IPS-18a (cell line): ENCODE measurements around the gene FBXW10B.
"Not testable (repeated sequence)": the region's sequence is repeated elsewhere in the genome, so short reads cannot be mapped to it uniquely, and the experiment has no call there.

Experiments used
- H3K27ac ChIP-seq: one replicate; pipeline ENCODE4 v1.5.1; 2013; ENCODE audit warnings: low read length
- H3K27me3 ChIP-seq: one replicate; pipeline ENCODE4 v1.6.1; 2013; ENCODE audit warnings: mild to moderate bottlenecking, low read length; ENCODE audit not compliant: control insufficient read depth, insufficient read depth
- H3K36me3 ChIP-seq: one replicate; pipeline ENCODE4 v1.6.1; 2013; ENCODE audit warnings: low read depth, low read length; ENCODE audit not compliant: control insufficient read depth
- H3K4me1 ChIP-seq: one replicate; pipeline ENCODE4 v1.6.1; 2013; ENCODE audit warnings: low read depth, low read length; ENCODE audit not compliant: control insufficient read depth
- H3K4me3 ChIP-seq: one replicate; pipeline ENCODE4 v1.5.1; 2013; ENCODE audit warnings: low read length
- H3K9ac ChIP-seq: one replicate; pipeline ENCODE4 v1.6.1; 2013; ENCODE audit warnings: mild to moderate bottlenecking, low read length, moderate library complexity
- H3K9me3 ChIP-seq: one replicate; pipeline ENCODE4 v1.6.1; 2013; ENCODE audit warnings: low read depth, low read length; ENCODE audit not compliant: control insufficient read depth

Gene FBXW10B

DNA sequence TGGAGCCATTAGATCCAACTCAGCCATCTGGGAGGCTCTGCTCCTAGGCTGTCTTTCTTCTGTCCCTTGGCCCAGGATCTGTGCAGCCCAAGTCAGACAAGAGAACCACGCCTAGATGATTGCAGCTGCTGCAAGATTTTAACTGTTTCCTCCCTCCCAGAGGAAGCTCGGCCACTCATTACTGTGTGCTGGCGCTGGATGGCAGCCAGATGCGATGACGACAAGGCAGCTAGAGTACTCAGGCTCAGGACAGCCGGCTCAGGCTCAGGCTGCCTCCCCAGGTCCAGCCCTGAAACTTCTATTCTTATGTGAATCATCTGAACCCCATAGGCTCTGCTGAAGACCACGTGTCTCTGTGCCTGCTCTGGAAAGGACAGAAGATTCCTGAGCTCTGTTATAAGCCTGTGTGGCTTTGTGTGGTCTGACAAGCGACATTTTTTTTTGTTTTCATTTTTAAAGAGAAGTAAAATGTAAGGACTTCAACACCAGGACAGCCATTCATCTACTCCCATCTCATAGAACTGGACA, 32.1 kb upstream of the FBXW10B start:
- H3K9ac ChIP-seq, result peak overlapping the region; percentile 14
- H3K4me1 ChIP-seq, result peaks cover 15% of the 10 kb centered on the region
- peak overlapping the region; percentile 7 for H3K4me3 ChIP-seq
- H3K9me3 ChIP-seq, result no peaks in the 10 kb centered on the region
- H3K36me3 ChIP-seq, result no peaks in the 10 kb centered on the region
- H3K27ac ChIP-seq, result no peak overlapping the region
- H3K27me3 ChIP-seq, result no peaks in the 10 kb centered on the region

DNA sequence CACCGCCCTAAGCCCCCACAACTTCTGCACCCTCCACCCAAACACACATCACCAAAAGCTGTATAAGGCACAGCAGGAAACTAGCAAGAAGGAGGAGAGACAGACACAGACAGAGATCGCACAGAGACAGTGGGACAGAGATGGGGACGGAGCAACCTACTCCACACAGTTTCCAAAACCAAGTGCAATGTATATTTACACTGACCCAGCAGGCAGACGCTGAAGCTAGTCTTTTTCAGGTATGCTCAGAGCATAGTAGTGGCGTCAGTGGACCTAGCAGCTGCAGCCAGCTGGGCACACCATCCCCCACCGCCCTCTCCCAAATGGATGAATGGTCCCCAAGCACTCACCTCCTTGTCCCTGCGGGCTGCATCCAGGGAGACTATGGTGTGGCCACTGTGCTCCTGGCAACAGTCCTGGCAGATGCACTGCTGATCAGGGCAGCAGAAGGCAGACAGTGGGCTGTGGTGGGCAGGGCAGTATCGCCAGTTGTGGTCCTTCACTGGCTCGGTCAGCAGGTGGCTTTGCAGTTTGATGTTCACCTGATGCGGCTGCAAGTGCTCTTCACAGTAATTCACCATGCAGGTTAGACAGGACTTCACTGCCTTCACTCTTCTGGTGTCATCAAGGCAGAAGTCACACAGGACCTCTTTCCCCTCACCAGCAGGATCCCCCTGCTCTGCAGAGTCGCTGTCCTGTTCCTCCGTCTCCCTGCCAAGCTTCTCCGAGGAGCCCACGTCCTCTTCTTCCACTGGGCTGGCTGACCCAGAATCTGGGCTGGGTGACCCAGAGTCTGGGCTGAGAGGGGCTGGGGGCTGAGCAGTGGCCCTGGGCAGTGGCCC, 31.5 kb upstream of the FBXW10B start:
- Histone ChIP-seq H3K9me3 (no peaks in the 10 kb centered on the region), H3K27me3 (no peaks in the 10 kb centered on the region), H3K27ac (no peak overlapping the region), H3K36me3 (no peaks in the 10 kb centered on the region), H3K4me1 (peaks cover 16% of the 10 kb centered on the region), H3K4me3 (peak overlapping the region; percentile 7), H3K9ac (no peak overlapping the region)

DNA sequence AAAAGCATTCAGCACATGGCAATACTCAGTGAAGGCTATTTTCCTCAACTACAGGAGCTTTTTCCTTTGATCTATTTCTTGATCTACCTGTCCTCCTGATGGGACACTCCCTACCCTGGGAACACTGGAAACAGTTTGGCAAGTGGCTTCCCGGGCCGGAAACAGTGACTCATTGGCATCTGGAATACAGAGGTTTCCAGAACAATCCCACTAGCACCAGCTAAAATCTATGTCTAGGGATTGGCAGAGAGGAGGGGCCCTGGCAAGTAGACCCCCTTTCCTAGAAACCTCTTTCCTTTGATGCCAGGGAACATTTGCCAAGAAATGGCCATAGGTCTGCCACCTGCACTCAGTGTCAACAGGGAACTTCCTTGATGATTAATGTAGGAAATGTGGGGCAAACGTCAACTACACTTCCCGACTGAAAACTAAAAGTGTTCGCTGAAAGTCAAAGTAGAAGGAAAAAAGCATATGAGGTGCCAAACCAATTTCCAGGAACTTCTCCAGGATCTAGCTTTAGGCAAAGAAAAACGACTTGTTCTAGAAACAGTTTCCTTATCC, 30.4 kb upstream of the FBXW10B start:
- no peak overlapping the region for H3K4me3 ChIP-seq
- H3K36me3 ChIP-seq, result no peaks in the 10 kb centered on the region
- no peaks in the 10 kb centered on the region for H3K27me3 ChIP-seq
- peaks cover 23% of the 10 kb centered on the region for H3K4me1 ChIP-seq
- no peak overlapping the region for H3K27ac ChIP-seq
- no peak overlapping the region for H3K9ac ChIP-seq
- no peaks in the 10 kb centered on the region for H3K9me3 ChIP-seq

DNA sequence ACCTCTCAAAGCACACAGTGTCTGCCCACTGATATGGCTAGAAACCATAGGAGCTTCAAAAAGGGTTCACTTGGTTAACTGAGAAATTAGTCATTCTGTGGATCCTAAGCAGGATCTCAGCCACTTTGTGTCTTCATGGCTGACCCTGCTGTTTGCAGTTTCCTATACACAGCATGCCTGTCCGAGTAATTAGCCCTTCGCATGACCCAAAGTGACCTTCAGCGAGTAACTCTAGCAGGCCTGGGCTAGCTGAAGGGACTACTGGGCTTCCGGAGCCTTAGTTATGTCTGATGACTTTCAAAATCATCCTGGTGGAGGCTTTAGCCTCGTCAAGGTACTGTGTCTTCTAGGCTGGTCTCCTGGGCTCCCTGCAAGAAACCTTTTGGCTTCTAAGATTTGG, 28.9 kb upstream of the FBXW10B start:
- Histone ChIP-seq H3K4me3 (no peak overlapping the region), H3K9me3 (no peaks in the 10 kb centered on the region), H3K27ac (no peak overlapping the region), H3K4me1 (peaks cover 23% of the 10 kb centered on the region), H3K36me3 (no peaks in the 10 kb centered on the region), H3K27me3 (no peaks in the 10 kb centered on the region), H3K9ac (no peak overlapping the region)

DNA sequence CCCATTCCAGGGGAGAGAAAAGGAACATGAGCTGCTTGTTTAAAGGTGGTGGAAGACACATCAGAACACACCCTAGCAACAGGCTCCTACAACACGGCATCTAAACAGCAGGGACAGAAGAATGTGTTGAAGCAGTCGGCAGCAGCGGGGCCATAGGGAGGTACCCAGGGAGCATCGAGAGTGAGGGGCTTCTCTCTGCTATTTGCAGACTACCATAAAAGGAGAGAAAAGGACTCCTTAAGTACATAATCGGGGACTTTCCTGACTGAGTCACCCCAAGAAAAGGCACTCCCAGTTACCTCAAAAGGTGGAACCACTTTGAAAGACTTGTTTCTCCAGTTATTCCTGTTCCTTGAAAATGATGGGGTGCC, 26.4 kb upstream of the FBXW10B start:
- not testable (repeated sequence) for H3K4me3 ChIP-seq, H3K9me3 ChIP-seq, H3K27me3 ChIP-seq, H3K36me3 ChIP-seq, H3K27ac ChIP-seq
- Histone ChIP-seq H3K4me1 (peaks cover 12% of the 10 kb centered on the region), H3K9ac (peak overlapping the region; percentile 13)

DNA sequence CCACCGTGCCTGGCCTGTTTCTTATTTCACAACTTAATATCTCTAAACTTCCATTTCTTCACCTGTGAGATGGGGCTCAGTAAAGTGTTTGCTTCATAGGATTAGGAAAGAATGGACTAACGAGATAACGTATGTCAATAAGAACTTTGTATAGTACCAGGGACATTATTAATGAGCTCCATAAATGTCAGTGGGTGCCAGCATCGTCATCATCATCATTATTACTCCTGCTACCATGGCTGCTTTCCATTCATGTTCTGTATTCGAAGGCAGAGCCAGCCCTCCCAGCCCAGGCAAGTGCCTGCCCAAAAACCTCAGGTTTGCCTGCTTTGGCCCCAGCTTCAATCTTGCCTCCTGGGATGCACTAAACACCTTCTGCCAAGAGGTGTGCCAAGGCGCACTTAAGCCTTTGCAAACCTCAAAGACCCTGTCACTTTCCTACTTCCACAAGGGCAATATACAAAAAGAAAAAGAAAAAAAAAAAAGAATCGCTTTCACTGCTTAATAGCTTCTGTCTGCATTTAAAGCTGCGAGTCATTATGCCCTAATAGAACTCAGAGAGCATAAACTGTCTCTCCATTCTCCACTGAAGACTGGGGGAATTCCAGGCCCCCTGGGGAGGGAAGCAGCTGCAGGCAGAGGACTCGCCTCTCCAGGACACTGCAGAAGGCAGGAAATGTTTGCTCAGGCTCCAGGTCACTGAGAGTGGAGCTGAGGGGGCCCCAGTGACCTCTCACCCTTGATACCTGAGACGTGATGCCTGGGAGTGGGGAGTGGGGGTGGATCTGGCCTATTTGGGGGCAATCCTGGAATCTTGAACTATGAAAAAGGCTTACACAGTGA, 25.8 kb upstream of the FBXW10B start:
- H3K4me1 ChIP-seq, H3K36me3 ChIP-seq, H3K27me3 ChIP-seq, H3K4me3 ChIP-seq, H3K27ac ChIP-seq, H3K9me3 ChIP-seq: not testable (repeated sequence)
- peak overlapping the region; percentile 13 for H3K9ac ChIP-seq

DNA sequence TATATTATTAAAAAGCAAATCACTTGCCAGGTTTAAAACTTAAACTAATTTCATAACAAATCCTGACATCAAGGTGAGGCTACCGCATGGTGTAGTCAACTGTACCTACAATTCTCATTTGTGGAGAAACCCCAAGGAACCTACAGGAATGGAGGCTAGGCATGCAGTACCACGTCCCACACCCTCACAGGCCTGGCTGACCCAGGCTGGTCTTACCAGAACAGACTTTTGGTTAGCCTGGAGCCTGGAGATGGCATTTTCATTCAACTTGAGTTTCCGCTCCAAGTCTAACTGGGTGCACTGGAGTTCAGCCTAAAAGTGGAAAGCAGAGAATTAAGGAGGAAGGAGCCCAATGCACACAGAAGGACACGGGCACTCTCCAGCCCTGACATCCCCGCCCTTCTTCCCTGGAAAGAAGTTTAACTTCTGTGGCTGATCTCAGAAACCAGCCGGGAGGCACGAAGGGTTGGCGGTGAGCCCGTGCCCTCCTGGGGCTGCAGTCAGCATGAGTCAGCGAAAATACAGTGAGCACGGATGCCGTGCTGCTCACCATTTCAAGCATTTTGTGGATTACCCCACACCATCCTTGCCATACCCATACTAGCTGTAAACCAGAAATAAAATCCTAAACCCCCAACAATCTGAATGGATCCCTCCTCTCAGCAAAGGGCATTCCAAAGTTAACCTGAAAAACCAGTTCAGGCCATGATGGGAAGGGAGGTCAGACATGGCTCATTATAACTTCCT, 23.2 kb upstream of the FBXW10B start:
- not testable (repeated sequence) for H3K9me3 ChIP-seq, H3K4me3 ChIP-seq, H3K36me3 ChIP-seq, H3K4me1 ChIP-seq, H3K27me3 ChIP-seq, H3K27ac ChIP-seq, H3K9ac ChIP-seq

DNA sequence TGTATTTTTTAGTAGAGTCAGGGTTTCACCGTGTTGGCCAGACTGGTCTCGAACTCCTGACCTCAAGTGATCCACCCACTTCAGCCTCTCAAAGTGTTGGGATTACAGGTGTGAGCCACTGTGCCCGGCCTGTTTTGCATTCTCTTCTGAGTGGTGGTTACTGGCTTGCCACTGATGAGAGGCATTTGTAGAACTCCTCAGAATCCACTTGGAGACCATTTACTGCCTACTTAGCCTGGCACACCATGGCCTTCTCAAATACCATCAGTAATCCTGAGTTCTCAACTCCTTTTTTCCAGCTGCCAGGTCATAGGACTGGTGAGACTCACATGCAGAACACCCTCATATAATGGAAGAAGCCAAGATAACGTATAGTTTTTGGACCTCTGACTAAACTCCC, 22.5 kb upstream of the FBXW10B start:
- H3K36me3 ChIP-seq, H3K4me3 ChIP-seq, H3K27ac ChIP-seq, H3K27me3 ChIP-seq, H3K9me3 ChIP-seq, H3K4me1 ChIP-seq, H3K9ac ChIP-seq: not testable (repeated sequence)

DNA sequence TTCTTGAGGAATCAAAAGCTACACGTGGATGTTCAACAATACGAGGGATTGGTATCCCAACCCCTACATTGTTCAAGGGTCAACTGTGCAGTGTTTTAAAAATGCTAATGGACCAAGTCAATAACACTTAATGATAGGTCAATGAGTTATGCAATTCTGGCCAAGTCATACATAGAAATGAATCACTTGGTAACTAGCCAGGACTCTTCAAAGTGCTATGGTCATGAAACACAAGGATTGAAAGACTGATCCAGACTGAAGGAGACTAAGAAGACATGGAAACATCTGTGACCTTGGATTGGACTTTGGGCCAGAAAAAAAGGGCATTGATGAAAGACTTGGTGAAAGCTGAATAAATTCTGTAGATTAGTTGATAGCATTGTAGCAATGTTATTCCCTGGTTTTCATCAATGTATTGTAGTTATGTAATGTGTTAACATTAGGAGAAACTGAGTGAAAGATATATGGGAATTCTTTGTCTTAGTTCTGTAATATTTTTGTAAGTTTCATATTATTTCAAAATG, 11.5 kb upstream of the FBXW10B start:
- H3K36me3 ChIP-seq, H3K9ac ChIP-seq, H3K4me1 ChIP-seq, H3K27me3 ChIP-seq, H3K9me3 ChIP-seq, H3K4me3 ChIP-seq, H3K27ac ChIP-seq: not testable (repeated sequence)

DNA sequence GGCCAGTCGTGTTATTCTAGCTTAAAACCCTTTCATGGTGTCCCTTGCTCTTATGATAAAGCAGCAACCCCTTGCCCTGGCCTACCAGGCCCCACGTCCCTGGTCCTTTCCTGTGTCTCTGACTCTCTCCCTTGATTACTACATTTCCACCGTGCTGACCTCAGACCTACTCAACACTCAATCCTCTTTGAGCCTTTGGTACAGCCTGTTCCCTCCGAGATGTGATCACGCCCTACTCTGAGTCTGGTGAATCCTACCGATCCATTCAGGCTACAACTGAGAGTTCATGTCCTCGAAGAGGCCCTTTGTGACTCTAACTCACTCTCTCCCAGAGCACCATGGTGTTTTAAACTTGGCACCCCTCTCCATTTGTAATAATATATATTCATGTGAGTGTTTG, 10.5 kb upstream of the FBXW10B start:
- not testable (repeated sequence) for H3K4me3 ChIP-seq, H3K27me3 ChIP-seq, H3K9me3 ChIP-seq

DNA sequence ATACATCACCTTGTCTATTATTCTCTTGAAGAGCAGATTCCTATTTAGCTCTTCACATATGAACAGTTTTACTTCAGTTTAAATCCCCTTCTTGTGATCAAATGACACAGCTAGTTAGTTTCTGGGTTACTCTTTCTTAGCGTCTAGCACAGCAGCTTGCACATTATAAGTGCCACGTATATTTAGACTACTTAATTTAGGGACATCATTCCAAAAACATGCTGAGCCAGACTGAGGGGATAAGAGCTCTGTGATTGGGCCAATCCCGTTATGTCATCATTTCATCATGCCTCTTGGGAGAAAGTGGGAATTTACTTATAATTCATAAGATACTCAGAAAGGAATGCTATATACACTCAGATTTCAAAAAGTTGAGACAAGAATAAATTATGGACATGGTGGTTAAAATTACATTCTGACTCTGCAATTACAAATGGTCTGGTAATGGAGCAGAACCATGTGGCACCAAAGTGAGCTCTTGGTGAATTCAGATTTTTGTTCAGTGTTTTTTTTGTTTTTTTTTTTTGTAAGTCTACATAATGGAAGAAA, 4.2 kb upstream of the FBXW10B start:
- not testable (repeated sequence) for H3K9ac ChIP-seq, H3K4me3 ChIP-seq, H3K4me1 ChIP-seq, H3K27ac ChIP-seq, H3K27me3 ChIP-seq, H3K36me3 ChIP-seq, H3K9me3 ChIP-seq

More for the DNA sequence above, 10.5 kb upstream of the FBXW10B start:
- not testable (repeated sequence) for H3K9ac ChIP-seq, H3K27ac ChIP-seq, H3K4me1 ChIP-seq, H3K36me3 ChIP-seq
